ENCODE data around the gene CACNB2.

CACNB2 gene

DNA sequence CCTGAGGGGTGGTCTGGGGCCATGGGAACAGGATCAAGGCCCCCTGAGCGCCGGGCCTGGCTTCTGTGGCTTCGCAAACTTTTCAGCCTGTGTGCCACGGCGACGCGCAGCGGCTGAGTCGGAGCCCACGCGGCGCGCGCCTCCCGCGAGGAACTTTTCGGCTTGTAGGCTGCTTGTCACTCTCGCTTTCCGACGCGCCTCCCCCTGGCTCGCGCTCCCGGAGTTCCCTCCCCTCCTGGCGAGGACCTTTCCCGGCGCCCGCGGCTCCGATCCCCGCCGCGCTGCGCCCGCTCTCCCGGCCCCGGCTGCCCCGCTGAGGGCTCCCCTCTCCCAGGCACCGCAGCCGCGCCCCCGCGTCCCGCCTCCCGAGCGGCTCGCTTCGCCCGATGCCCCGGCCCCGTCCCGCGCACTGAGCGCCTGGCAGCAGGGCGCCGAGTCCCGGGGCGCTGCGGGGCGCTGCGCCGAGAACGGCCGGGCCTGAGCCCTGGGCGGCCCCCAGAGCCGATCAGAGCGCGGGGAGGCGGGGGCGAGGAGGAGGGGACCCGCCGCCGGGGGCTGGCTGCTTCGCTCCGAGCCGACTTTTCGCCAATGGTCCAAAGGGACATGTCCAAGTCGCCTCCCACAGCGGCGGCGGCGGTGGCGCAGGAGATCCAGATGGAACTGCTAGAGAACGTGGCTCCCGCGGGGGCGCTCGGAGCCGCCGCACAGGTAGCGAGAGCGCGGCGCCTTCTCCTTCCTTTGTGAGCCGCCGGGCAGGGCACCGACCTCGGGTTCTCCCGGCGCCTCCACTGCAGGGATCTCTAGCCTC lies at the start of gene CACNB2:
CACNB2 (plus strand) TSS at position 276 of the 808 bp plus-strand sequence.
- DNase-seq = no peak

DNA sequence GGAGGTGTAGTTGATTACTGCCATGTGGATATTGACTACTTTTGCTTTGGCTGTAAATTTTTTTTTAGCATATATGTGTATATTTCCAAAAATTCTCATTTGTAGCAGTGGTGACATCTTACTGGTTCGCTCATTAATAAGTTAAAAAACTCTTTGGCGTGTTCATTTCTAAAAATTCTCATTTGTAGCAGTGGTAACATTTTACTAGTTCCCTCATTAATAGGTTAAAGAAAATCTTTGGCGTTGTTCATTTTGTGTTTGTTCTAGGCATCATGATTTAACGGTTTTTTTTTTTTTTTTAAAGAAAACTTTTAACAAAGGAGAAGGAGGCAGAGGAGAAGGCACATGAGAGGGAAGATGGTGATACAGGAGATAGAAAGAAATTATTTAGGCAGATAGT lies 45.9 kb upstream of the CACNB2 start:
- no peak for DNase-seq

DNA sequence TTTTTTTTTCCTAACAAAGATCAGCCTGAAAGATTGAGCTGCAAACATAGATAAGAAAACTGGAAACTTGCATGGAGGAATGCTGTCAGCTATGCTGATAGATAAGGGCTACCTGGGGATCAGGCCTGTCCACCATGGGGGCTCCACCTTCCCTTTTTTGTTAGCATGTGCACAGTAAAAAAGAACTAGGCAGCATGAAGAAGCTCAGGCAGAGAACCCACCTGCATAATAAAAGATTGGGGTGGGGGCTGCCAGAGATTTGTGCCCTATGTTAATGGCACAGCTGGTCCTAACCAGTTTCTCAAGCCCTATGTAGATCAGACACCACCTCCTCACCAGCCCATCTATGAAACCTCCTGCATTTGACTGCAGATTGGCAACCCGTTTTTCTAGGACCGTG lies 45.4 kb upstream of the CACNB2 start:
- no peak for DNase-seq

DNA sequence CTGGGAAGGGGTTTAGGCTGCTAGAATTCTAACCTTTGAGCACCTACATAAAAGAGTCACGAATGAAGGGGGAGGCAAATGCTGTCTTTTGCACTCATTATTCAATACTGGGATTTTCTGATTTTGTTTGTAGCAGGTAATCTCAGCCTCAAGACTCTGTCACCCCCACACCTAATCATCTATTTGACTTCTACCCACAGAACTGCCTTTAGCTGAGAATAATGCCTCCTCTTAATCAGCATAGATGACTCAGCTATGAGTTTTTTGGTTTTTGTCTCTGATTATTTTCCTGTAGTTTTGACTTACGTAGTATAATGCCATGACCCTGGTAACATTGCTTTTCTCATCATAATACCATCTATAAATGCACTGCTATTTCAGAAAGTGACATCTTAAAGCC lies 42.7 kb upstream of the CACNB2 start:
- DNase-seq = no peak

DNA sequence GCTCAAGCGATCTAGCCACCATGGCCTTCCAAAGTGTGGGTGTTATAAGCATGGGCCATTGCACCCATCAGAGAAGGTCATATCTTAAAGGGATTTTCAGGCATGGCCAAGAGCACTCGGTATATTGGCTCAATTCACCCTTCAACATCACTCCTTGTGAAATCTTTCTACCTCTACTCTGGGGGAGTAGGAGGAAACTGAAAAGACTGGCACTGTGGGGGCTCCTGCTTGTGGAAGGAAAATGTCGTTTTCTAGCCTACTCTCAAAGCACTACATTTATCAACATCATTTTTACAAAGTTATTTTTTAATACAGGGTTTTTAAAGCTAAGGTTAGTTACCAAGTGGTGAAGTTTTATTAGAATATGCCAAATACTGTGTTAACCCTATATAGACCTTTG lies 42.0 kb upstream of the CACNB2 start:
- DNase-seq = no peak

DNA sequence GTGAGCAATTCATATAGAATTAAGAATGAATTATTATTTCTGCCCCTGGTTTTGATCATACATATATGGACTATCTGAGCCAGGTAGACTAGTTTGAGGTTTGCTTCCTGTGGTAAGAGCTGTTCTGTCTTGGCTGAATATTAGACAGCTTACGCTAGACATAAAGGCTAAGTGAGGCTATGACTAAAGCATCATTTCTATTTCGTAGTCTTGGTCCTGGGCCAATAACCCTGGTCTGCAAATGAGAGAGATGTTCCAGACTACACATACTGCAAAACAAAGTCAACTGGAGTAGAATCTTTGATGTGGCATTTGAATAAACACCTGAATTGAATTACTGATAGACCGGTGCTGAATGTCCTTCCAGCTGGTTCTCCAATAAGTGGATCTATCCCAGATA lies 40.8 kb upstream of the CACNB2 start:
- DNase-seq = no peak

DNA sequence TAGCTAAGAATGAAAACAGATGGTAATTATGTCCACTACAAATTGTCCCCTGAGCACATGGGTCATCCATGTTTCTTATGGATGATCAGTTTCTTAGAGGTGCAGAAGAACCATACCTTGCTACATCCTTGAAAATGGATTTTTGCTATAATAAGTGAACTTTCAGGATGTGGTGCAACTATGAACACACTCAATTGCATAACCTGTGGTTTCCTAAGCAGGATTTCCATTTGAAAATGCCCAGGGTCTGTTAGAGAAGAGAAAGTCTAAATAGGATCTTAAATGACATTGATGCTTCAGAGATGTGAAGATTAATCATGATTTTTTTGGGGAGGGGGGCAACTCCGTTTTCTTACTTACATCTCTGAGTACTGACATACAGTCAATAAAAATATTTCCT lies 39.6 kb upstream of the CACNB2 start:
- no peak for DNase-seq

DNA sequence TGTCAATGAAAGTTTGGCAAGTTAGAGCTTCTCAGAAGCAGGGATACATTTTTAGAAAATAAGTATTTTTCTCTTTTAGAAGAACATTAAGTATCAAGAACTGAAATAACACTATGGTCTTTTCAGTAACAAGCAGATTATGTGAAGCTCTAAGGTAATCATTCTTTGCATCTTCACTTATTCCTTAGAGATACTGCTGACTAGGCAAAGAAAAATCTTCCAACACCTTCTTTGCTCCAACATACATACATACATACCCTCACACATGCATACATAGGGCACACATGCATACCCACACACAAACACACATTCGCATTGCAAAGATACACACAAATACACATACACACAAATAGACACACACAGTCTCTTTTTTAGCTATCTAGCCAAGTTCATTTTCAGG lies 37.8 kb upstream of the CACNB2 start:
- no peak for DNase-seq

DNA sequence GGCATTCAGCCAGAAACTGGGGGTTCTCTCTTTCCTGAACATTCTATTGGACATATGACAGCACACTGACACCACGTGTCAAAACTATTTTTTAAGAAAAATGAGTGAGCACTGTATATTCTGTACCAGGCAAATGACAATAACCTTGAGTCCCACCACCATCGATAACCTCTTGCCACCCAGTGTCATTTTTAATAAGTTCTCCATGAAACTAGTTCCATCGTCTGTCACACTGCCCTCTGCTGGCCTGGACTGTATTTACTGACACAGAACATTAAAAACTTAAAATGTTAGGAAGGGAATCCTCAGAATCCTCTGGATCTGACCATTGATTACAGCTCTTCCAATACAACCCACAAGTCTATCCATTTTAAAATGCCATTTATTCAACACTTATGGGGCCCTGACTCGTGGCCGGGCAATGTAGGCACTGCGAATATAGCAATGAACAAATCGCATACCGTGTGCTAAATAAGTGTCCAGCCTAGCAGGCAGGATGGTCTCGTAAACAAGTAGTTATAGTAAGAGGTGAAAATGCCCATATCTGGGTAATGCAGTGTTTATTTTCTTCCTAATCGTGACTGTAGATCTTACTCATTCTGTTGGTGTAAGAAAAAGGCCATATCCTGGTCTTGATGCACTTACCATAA lies 35.9 kb upstream of the CACNB2 start:
- no peak for DNase-seq

DNA sequence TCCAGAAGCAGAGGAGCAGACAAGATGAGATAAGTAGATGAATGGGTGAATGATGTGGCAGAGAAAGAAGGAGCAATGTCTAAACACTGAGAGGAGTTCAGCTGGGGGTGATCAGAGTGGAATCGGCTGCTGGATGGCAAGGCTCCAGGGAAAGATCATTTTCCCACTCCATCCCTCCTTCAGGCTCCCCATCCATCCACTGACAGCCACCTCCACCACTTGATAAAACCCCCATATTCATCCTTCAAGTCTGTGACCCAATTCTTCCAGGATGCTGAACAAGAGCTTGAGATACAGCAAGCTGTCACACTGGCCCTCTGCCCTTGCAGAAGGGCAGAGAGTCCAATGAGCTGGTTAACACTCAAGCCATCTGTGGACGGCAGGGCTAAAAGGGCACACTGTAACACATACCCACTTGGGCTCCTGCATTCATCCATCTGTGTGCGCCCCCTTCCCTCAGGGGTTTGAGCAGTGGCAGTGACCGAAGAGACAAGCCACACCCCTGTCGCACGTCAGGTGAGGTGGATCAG lies 30.8 kb upstream of the CACNB2 start:
- no peak for DNase-seq

DNA sequence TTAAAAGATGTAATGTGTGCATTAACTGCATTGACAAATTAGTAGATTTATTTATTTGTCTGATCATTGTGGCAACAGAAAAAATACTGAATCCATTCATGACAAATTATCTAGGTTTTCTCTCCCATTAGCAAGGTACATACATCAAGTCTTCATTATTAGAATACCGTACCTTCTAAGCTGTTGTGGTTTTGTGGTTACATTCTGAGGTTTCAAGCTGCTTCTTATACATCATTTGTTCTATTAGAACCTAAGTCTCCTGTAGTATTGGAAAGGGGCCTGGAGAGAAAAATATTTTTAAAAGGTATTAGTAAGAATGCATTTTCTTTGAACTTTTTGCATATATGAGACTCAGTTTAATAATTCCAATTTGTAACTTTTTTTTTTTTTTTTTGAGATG lies 26.3 kb upstream of the CACNB2 start:
- DNase-seq = no peak

DNA sequence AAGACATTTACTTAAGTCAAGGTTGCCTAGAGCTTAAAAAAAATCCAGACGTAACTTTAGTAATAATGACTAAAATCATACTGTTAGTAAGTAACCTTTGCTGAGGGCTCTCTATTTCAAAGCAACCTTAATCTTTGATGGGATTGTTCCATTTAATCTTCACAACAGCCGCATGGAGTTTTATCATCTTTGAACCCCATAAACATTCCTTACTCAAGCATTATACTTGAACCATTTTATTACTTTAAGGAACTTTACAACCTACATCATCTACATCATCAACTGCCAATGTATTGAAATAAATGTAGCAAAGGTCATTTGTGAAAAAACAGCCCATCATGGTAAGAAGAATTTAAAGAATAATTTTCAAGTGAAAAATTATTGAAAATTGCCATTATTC lies 22.9 kb upstream of the CACNB2 start:
- no peak for DNase-seq

DNA sequence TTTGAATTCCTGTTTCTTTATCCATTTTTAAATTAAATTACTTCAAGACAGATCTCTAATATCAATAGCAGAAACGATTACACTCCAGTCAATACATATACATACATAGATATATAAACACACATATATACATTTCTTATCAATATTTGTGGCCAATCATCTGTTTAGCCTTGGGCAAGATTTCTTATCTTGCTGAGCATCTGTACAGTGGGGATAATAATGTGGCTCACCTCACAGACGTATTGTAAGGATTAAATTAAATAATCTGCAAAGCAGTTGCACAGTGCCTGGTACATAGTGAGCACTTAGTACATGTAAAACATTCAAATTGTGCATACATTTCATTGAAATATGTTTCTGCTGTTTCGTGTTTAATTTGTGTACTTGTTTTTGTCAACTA lies 17.5 kb upstream of the CACNB2 start:
- DNase-seq = no peak

DNA sequence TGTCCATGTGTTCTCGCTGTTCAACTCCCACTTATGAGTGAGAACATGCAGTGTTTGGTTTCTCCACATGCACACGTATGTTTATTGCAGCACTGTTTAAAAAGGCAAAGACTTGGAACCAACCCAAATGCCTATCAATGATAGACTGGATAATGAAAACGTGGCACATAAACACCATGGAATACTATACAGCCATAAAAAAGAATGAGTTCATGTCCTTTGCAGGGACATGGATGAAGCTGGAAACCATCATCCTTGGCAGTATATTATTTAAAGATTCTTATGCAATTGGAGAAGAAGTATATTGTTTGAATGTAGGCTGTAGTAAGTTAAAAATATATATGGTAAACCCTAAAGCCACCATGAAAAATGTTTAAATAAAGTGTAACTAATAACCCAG lies 7.2 kb upstream of the CACNB2 start:
- no peak for DNase-seq

DNA sequence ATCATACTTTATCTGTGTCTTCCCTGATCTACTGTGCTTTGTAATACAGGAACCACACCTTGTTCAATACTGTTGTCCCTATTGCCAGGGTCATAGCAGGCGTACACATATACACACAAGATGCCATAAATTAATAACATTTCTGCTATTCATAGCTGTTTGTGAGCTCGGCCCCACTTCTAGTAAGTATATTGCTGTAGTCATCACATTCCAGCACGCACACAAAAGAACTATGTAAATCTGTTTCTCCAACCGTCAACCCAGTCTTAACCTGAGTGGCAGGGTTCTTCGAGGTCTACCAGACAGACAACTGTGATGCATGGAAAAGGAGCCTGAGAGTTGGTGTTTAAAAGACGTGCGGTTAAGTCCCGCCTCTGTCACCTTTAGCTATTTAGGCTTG lies 5.7 kb upstream of the CACNB2 start:
- no peak for DNase-seq

DNA sequence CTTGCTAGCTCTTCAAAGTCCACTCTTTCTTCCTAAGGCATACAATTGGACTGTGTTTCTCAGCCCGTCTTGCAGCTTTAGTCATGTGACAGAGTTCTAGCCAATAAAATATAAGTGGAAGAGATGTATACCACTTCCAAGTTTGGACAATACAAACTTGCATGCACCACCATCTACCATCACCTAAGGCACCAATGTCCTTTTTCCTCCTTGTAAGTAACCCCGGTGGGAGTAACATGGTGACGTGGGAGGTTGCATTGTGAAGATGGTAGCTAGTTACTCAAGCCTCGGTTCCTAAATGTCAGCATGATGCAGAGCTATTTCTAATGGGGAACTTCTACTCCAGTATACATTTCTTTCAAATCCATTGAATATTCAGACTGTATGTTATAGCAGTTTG lies 5.3 kb upstream of the CACNB2 start:
- DNase-seq = no peak

DNA sequence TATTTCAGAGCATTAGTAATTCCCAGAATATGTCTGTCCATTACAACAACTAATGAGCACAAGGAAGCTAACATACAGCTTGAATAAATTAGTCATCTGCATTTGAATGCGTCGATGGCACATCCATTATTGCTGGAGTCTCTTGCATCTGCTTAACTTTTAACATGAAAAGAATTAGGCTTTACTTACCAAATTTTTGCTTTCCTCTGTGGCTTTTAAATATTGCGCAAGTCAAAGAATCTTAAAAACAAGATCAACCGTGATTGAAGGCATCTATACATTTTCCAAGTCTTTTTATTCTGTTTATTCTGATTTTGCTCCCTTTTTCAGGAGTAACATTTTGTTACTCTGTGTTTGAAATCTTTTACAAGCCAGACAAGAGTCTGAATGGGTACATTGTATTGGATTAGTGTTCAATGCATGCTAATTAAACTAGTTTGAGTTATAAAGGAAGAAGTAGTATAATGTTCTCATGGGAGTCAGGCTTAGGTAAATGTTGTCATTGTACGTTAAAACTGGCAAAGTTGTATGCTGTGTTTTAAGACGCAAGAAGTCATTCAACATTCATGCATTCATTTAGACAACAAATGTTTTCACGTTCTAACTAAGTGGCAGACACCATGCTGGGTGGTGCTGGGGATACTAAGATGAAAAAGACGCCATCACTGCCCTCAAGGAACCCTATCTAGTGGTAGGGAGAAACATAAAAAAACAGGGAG lies 4.0 kb upstream of the CACNB2 start:
- DNase-seq = no peak

DNA sequence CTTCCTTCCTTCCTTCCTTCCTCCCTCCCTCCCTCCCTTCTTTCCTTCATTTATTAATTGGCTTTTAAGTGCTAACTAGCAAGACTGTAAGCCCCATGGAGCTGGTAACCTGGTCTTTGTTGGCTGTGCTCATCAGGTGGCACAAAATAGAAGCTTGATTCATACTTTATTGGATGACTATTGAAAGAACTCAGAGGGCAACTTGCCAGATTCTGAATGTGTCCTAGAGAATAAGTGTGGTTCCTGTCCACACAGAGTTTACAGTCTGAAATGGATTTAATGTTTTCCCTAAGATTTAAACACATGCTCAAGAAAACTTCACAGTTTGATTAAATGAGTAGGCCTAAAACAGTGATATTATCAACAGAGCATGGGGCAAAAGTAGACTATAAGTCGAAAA lies 3.1 kb upstream of the CACNB2 start:
- DNase-seq = no peak

DNA sequence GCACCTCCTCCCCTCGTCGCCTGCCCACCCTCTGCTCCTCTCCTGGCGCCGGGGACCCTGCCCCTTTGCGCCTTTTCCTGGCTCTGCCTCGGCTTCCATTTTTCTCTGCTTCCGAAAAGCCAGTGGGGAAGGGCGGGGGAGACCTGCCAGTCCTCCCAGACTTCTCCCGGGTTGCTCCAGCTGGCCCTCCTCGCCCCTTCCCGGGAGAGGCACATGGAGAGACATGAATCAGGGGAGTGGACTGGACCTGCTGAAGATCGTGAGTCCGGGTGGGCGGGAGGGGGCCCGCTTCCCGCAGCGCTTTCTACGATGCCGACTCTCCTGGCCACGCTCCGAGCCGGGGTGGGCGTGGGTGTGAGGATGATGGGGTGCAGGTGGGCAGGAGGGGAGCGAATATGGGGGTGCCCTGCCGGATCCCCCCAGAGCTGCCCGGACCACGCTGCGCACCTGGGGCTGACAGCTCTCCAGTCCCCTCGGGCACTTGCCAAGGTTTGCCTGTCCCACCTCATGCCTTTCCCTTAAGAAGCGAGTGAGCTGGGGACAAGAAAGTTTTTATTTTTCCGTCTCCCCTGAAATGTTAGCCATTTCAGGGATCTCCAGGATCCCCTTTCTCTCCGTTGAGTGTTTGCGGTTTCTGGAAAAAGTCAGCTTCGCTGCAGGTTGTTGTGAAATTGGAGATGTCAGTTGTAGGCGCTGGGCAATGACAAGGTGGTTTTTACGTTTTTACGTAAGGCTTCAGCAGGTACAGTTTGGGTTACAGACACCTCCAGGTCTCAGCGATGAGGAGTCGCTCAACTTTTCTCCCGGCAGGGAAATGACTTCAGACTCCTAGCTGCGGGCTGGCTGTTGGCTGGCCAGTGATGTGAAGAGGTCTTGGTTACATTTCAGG lies 977 bp downstream of the CACNB2 start:
- no peak for DNase-seq

DNA sequence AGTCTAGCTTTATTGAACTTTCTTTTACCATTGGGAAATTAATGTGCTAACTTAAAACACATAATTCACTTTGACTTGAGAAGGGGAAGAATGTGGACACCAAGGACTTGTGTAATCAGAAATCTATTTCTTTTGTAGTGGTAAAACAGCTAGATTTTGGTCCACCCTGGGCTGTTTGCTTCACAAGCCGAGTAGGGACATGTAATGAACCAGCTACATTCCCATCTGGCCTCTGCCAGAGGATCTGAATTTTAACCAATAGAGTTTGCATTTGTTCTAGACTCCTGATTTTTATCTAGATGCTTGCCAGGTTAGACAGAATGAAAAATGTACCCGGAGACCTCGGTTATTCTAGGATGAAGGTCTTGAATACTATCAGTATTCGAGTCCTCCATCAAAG lies 1.9 kb downstream of the CACNB2 start:
- DNase-seq = no peak

DNA sequence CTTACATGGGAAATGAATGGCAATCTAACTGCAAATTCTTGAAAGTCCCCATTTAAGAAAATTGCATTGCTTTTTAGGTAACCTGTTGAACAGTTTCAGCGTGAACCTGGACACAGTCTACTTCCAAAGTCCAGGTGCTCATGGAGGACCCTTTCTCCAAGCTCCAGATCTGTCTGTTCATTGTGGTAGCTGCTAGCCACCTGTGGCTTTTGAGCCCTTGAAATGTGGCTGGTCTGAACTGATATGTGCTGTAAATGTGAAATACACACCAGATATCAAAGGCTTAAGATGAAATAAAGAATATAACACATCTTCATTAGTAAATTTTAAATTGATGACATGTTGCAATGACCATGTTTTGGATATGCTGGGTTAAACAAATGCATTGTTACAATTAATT lies 4.2 kb downstream of the CACNB2 start:
- no peak for DNase-seq

DNA sequence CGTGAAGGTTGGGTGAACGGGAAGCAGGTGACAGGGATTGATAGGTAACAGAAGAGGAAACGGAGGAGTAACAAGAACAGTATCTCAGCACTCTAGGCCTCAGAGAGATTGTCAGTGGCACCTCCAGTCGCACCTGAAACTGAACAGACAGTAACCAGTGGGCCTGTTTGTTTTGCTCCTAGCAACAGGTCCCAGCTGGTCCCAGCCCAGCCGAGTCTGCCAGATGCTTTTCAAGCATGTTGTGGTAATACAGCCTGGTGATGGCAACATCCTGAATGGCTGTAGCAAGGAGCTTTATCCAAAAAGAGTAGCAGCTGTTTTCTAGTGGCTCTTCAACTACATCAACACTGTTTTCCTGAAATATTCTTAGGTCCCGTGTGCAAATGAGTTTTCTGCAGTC lies 4.7 kb downstream of the CACNB2 start:
- no peak for DNase-seq

DNA sequence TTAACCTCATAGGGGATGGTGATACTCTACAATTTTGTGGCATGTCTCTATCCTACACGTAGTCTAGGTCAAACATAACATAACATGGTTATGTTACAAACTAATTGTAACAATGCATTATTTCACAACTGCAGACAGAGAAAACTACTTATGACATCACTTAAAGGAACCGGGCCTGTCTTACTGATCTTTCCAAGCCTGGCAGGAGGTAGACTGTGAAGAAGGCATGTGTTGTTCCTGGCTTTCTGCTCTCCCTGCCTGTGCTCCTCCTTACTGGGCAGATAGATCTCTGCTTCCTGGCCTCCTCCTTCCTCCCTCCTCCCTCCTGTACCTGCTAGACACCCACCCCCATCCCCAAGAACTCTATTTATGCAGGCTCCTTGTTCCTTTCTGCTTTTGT lies 5.4 kb downstream of the CACNB2 start:
- no peak for DNase-seq
